Activated CD4-positive, alpha-beta T cell treated with anti-CD3 and anti-CD28 coated beads, Interleukin-2, amount 50 U/mL, for 4 hours (primary cell): ENCODE data around the gene AKNA.

Experiments used
- DNase-seq, 2 experiments: peaks; one replicate each; pipeline ENCODE4 v3.0.0-alpha.2; 2020

AKNA gene

DNA sequence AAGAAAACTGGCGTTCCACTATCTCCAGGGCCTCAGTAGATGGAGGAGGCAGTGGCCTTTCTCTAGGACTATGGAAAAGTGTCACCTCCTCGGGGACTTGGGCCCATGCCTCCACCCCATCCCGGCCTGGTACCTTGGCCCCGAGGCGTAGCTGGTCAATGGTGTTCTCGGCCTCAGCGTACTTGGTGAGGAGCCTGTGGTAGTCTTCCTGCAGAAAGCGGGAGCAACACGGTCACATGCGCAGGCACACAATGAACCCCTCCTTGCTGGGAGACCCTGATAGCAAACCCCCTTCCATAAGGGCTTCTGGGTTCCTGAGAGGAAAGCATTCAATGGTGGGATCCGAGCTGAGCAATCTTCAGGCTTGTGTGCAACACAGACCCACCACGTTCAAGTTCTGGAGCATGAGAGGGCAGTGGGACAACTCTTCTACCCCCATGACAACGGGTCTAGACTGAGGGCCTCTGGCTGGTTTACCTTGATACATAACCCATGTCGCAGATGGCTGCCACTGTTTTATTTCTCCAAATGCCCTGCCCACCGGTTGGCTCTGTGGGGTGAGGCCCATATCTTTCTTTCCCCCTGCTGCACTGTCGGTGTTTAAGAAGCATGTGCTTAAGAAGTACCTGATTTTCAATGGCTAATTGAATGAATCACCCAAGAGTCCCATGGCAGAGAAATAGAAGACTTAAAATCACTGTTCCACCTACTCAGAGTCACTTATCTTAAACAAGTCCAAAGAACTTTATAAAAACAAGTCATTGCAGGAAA lies 13.6 kb downstream of the AKNA start:
- no peak for DNase-seq

DNA sequence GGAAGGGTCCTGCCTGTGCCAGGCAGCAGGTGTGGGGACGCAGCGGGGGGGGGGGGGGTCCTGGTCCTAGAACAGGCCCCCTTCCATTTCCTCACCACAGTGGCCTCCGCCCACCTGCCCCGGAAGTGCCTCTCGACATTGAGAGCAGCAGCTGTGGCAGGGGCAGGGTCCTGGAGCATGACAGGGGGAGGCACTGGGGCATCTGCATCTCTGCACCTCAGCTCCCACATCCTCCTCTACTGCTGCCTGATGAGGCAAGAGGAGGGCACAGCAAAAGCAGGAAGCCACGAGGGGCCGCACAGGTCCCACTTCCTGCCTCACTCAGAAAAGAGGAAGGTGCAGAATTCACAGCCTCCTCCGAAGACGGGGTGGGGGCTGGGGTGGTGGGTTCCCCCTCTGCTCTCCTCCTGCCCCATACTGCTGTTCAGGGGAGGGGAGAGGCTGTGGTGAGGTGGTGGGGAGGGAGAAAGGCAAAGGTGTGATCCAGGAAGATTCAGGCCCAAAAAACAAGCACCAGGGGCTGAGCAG lies 14.8 kb downstream of the AKNA start:
- DNase-seq = peak; percentile 47 to 54

DNA sequence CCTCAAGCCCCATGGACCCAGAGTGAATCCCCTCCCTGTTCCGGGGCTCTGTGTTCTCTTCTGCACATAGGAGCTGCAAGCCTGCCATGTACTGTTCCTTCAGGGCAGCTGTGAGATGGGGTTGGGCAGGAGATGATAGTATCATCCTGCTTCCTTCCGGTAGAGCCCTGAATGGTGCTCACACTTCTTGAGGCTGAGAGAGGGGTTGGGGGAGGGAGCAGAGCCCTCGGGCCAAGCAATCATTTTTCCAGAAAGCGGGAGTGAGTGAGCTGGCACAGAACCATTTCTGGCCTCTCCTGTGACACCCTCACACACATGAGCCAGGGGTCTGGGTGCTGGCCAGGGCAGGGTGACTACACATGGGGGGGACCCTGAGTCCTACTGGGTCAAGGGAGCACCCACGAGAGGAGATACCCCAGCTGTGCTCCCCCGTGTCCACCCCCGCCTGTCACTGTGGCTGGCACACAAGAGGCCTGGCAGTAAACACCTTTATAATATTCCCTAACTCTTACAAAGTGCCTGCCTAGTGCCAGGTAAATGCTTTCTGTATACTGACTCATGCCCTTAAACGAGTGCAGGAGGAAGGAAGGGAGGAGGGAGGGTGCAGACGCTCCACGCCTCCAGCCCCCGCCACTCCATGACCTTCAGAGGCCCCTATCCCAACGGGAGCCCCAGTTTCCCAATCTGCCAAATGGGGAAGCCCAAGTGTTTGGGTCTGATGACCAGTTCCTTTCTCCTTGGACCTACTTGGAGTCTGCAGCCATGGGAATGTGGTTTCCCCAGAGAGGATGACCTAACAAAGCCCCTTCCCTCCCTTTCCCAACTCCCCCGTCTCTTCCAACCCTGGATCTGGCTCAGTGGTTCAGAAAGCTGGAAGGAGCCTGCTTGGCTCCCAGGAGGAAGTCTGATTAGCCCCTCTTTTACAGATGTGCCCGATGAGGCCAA lies 15.5 kb downstream of the AKNA start:
- DNase-seq = no peak

DNA sequence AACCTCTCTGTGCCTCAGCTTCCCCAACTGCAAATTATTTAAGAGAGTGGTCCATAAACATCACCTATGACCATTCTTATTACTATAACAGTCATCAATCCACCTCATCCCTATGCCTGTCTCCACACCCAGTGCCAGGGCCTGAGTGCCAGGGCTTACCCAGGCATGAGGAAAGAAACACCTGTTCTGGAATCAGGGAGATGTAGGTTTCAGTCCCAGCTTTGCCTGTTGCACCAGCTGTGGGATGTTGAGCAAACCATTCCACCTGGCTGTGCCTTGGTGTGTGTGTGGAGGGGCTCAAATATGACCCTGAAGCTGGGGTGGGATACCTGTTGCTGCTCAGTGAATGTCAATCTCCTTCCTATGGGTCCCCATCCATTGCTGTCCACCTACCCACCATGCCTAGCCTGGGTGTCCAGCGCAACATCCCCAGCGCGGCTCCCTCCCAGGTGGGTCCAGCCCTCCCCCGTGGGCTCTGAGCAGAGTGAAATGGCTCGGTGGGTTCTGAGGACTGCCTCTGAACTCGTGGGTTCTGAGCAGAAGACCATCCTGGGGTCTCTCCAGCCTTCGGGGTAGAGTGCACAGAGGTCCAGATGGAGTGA lies 16.3 kb downstream of the AKNA start:
- DNase-seq = no peak

DNA sequence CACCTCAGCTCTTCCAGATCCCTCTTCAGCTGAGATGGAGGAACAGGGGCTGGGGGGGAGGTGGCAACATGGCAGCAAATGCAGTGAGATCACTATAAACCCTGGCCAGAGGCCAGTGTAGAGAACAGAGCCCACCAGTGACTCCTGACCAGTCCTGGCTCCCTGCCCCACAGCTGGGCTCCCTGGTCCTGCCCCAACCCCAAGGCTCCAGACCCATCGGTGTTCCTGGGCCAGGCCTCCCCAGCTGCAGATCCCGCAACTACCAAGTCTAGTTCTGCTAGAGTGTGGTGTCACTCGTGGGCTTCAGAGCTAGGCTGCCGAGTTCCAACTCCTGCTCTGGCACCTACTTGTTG lies 16.8 kb downstream of the AKNA start:
- DNase-seq = no peak

DNA sequence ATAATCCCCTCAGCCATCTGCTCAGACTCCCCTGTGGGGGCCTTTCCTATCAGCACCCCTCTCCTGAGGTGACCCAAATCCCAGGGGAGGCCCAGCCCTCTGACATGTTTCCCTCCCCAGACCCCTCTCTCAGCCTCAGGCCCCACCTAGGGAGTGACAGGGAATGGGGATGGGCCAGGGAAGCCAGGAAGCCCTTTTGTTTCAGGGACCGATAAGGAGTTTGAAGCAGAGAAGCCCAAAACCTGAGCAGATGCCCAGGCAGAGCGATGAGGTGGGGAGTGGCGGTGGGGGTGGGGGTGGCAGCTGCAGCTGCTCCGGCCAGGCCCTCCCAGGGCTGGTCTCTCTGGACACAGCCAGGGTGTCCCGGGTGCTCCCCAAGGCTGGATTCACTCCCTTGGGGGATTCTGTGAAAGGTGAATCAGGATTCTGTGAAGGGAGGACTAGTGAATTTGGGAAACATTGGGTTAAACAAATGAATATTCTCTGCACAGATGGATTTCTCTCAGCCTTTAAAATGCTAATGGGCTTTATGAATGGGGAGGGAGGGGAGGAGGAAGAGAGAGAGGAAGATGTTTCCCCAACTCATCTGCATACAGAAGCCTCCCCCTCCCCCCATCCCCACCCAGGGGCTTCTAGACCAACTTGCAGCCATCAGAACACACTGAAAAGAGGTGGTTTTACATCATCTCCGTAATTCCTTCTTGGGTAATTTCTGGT lies 17.4 kb downstream of the AKNA start:
- no peak for DNase-seq

DNA sequence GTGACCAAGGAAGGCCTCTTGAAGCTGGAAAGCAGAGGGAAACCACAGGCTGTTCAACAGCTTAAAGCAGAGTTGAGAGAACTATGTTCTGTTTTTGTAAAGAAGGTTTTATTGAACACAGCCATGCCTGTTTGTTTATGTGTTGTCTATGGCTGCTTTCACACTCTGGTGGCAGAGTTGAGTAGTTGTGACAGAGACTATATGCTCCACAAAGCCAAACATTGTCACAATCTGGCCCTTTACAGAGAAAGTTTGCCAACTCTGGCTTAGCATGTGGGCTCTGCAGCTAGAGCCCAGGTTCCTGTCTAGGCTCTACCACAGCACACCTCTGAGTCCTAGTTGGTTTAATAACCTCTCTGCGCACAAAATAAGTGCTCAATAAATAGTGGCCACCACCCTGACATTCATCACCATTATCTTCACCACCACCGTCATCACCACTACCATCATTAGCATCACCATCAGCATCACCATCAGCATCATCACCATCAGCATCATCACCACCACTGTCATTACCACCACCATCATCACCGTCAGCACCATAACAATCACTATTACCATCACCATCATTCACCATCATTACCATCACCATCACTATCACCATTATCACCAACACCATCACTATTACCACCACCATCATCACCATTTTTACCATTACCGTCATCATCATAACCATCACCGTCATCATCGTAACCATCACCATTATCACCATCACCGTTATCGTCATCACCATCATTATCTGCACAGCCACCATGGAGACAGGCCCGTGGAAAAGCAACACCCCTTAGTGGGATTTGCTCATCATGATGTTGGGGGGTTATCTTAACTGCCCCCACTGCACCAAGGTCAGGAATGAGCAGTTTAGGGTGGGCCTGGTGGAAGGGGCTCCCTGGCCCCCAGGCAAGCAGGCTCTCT lies 18.3 kb downstream of the AKNA start:
- DNase-seq = no peak

DNA sequence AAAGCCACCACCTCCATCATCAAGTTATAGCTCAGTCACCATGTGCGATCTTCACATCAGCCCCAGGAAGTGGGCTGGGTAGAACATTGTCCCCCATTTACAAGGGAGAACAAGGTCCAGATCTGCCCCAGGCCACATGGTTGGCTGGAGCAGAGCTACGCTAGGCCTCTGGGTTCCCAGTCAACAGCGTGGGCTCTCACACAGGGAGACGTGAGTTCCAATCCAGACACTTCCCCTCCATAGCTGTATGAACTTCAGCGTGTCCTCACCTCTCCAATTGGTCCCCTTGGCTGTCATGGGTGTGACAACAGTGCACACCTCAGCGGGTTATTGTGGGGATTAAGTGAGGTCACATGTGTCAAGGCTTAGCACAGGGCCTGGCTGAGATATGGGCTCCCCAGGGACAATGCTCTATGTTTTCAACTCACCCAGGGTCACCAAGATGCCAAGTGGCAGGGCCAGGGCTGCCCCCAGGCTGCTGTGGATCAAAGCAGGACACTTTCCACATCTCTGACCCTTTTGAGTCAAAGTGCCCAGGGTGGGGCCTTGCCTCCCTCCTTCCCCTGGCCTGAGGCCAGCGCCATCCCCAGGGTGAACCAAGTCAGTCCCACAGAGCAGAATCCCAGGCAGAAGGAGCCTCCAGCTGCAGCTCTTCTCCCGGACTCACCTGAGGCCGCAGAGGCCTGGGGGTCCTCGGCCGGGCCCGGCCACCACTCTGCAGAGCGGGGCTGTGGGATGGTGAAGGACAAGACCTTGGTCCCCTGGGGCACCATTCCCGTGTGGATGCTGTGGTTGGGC lies 19.8 kb downstream of the AKNA start:
- DNase-seq = no peak

DNA sequence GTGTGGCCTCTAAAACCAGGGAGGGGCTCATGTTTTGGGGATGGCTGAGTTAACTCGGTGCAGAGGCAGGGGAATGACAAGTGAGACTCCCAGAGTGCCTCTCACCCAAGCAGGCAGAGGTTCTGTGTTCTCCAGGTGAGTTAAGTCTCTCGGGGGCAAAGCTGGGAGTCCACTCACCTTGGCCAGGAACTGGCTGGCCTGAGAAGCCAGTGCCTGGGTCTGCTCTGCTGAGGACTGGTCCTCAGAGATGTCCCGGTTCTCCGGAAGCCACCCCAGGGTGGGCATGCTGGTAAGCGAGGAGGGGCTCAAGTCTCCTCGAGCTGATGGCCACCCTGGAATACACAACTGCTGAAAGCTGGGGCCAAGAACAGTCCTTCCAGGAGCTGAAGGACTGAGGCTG lies 20.4 kb downstream of the AKNA start:
- DNase-seq = no peak

DNA sequence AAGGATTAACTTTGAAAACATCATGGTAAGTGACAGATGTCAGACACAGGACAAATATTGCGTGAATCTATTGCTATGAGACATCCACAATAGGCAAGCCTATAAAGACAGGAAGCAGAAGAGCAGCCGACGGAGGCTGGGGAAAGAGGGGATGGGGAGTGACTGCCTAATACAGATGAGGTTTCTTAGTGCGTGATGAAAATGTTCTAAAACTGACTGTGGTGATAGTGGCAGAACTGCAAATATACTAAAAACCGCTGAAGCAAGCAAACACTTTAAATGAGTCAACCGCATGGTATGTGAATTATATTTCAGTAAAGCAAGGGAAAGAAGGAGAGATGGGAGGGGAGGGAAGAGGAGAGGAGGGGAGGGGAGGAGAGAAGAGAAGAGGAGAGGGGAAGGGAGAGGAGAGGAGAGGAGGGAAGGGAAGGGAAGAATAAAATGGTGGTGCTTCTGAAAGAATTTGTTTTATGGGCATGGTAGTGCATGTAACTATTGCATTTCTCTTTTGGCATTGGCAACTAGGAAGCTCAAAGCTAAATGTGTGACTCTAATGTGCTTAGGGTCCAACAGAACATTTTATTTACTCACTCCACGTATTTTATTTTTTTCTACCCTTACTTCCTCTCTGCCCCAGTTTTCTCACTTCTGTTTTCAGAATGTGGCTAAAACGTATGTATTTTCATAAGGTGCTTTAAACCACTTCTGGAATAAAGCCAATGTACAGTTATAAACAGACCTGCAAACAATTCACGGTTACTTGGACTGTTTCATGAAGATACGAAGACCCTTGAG lies 21.3 kb downstream of the AKNA start:
- no peak for DNase-seq

DNA sequence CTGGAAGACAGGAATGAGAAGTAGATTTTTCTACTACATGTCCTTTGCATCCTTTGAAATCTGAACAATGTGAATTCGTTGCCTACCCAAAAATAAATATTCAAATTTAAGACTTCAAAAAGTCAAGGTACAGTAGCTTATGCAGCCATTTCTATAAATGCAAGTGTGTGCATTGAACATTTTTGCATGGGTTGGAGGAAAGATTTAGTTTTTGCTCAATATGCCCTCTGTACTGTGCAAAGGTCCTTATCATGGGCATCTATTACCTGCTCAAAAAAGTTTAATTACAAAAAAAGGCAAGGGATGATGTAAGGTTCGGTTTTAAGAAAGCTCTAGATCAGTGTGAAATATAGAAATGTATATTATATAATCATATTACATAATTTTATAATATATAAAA lies 22.6 kb downstream of the AKNA start:
- no peak for DNase-seq

DNA sequence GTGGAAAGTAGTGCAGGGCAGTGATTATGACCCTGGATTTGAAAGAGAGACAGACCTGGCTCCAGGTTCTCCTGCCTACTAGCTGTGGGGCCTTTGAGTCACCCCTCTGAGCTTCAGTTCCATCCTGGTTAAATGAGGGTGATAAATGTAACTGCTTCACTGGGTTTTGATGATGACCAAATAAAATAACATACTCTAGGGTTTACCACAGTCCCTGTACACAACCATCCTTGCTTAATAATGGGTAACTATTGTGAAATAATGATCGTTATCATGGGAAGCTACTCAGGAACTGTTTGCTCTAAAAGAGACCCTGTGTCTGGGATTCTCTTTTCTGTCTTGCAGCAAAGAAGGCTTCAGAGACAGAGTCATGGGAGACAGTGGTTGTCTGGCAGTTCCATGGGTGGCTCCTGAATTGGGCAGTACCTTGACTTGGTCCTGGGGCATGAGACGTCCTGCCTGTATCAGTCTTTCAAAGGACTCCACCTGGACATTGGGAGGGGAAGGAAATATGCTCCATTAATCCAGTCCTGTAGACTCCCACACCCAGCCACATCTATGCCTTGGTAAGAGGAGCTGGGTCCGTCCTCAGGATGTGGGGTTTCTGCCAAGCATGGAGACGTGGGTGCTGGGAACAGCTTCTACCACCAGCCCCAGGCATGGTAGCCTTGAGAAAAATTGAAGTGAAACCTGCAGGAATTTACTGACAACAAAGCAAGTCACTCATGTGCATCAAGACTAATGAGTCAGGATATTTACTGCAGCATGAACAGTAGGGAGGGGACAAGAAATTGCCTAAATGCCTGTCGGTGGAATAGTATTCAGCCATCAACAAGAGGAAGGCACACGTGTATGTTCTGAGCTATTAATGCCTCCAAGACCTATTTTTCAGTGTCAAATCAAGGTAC lies 23.4 kb downstream of the AKNA start:
- no peak for DNase-seq

DNA sequence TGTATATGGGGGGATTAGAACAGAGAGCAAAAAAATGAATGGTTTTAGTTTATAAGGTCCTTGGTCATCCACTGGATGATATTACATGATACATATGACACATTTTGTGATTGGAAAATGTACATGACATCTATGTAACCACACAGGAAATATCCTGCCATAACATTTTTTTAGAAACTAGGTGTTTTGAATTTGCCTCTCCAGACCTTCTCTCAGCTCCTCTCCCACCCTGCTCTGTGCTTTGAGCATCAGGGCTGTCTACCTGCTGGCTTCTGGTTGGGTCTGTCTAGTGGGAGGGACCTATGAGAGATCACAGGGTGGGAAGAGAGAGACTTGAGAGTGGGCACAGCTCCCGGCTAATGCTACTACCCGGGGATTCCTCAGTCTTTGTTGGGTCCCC lies 24.4 kb downstream of the AKNA start:
- DNase-seq = no peak

DNA sequence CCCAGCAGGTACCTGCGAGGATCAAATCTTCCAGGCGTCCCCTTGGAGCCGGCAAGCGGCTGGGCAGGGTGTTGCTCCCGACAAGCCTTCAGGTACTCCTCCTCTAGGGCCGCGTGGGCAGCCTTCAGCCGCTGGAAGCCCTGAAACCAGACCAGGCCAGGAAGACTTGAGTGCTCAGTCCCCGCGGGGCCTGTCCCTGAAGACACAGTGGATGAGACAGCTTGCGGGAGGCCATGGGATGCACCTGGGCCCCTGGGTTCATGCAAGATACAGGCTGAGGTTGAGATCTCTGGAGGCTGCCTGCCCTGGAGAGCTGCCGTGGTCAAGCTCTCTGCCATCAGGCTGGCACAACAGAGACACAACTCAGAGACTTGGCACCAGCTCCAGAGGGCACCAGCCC lies 25.4 kb downstream of the AKNA start:
- DNase-seq = no peak

DNA sequence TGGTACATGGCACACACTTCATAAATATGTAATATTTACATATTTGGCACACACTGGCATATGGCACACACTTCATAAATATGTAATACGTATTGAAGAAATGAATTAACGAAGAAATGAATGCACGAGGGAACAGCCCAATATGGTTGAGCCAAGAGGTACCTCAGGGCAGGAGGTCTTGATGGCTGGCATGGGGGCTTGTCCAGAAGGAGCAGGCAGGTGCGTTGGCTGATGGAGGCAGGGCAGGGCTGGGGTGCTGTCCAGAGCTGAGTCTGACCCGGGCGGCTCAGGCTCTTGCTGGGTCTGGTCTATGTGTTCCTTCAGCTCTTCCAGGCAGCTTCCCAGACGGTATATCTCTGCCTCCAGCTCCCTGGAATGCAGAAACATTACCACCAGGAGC lies 26.2 kb downstream of the AKNA start:
- no peak for DNase-seq

DNA sequence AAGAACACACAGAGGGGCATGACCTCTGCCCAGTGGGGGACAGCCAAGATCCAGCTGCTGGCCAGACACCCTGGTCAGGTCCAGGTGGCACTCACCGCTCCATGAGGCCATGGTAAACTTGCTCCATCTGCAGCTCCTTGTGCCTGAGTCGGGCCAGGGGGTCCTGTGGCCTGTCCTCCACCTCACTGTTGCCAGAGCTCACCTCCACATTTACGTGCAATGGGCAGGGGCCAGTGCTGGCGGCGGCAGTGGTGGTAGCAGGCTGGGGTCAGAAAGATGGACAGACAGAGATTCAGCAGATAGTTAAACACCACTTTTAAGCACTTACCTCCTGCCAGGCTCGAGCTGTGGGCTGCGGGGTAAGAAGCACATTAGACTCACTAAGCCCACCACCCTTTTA lies 28.0 kb downstream of the AKNA start:
- DNase-seq = no peak

DNA sequence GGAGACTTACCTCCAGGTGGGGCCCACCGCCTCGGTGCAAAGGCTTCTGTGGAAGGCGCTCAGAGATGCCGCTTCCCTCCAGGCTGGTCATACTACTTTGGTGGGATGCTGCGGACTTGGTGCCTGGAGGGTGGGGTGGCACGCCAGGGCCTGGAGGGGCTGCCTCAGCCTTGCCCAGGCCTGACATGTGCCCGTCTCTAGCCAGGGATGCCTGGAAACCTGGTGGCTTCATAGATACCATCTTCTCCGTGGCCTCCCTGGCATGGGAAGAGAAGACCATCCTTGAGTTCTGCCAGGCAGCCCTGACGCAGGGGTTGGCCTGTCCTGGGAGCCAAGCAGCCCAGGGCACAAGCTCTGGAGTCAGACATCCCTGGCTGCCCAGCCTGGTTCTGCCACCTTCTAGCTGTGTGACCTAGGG lies 29.9 kb downstream of the AKNA start:
- no peak for DNase-seq

DNA sequence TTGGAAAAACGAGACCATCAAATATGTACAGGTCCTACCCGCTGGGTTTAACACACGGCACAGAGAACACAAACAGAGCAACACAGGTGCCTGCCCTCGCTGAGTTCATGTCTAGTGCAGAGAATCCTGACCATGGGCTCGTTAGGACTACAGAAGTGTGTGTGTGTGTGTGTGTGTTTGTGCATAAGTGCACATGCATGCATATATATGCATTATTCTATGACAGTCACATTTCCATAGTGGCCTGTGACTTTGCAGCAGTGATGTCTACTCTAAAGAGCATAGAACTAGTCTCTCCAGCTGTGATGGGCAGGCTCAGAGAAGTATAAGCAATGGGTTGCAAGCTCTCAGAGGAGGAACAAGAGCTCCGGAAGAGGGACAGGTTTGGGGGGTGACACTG lies 30.4 kb downstream of the AKNA start:
- no peak for DNase-seq

DNA sequence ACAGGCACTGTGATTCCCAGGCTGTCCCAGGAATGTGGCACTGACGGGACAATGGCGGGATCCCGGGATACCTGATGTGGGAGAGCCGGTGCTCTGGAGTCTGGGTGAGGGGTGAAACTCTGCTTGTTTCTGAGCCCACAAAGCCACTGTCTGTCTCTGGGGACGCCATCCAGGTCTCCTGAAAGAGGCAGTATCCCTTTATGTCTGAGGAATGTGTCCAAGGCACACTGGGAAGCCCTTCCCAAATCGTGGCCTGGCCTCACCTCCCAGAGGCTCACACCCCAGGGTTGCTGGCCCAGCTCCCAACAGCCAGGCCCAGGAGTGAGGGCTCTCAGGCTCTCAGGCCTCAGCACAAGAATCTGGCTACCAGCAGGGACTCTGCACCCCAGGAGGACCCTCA lies 31.0 kb downstream of the AKNA start:
- DNase-seq = no peak
